GOT3 (cell line): Measurements from ENCODE around the gene HPS4.

ENCODE experiments used
- DNase-seq: peaks from one replicate; lab custom pipeline; 2025; ENCODE audit warnings: mixed read lengths; lab: John Stamatoyannopoulos, UW

Gene HPS4

GRCh38 chr22:26496456-26496855 lies 12.9 kb upstream of the HPS4 start:
- no peak for DNase-seq

- no peak for DNase-seq
These were observed 10.9 kb upstream of the HPS4 start for GRCh38 chr22:26494506-26494905.

GRCh38 chr22:26492220-26492619 lies 8.6 kb upstream of the HPS4 start:
- no peak for DNase-seq

DNA sequence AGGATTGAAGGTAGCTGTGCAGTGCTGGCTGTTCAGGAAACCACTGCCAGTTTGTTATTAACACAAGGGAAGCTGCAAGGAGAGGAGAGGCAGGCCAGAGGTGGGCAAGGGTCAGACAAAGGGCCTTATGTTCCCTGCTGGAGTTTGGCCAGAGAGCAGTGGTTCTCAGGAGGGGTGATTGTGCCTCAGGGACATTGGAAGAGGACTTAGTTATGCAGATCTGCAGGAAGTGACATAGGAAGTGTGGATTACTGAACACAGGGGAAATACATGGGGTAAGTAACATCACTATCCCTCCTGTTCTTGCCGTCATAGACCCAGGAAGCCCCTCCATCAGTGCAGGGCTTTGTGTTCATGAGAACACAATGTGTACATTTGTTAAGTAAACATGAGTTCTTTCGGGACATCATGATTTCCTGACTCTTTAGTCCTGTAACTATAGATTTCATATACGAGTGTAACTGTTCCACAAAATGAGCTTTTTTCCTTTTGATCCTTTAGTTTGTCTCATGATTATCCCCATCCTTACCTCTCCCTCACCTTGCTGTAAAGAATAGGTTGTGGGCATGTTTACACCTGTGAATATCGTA lies 6.0 kb upstream of the HPS4 start:
- no peak for DNase-seq

DNA sequence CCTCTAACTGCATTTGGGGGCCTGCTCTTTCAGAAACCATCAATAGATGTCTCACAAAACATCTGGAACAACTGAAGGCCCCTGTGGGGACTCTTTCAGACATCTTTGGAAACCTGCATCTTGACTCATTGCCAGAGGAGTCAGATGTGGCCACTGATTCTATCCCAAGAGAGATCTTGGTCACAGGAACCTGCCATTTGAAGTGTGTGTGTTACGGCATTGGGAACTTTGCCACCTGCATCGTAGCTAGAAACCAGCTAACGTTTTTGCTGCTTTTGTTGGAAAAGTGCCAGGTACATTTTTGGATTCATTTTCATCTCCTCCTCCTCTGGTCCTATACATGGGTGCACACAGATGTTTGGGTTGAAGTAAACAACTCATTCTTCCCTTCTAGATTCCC lies 4.4 kb upstream of the HPS4 start:
- no peak for DNase-seq

- no peak for DNase-seq
These were observed 2.8 kb upstream of the HPS4 start for GRCh38 chr22:26486394-26486793.

DNA sequence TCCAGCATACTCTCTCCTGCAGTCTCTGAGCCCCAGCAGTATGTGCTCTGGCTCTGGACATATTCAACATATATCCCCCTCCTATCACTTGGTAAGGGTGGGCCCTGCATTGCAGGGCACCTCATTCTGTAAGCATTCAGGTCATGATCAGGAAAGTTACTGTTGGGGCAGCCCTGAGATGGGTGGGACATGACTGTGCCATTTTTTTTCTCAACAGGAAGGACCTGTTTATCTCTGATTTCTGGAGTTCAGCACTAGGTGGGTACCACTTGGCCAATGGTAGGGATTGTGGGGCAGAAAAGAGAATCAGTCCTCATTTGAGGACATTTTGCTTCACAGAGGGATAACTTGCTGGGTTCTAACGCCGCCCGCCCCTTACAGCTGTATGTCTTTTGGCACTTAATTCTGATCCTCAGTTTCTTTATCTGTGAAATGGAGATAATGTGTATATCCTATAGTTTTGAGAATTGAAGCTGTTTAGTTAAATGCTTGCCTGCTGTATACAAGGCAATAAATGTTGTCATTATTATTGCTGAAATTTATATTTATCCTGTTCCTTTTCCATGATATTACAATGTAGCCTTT lies 2.3 kb upstream of the HPS4 start:
- no peak for DNase-seq

GRCh38 chr22:26485013-26485412 lies 1.4 kb upstream of the HPS4 start:
- DNase-seq, result no peak

DNA sequence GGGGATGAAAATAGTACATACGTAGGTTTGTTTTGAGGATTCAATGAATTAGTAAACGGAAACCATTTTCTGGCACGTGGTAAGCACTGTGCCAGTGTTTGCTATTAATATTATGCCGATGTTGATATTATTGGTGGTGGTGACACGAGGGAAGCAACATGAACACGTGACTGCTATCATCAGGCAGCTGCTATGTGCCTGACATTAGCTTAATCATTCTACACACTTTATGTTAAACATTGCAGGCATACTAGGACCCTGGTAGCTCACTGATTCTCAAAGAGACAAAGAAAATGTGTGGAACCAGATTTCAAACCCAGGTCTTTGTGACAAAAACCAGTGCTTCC lies 750 bp upstream of the HPS4 start:
- DNase-seq, result no peak

- DNase-seq, result no peak
These were observed 542 bp downstream of the HPS4 start for GRCh38 chr22:26483043-26483438.

DNA sequence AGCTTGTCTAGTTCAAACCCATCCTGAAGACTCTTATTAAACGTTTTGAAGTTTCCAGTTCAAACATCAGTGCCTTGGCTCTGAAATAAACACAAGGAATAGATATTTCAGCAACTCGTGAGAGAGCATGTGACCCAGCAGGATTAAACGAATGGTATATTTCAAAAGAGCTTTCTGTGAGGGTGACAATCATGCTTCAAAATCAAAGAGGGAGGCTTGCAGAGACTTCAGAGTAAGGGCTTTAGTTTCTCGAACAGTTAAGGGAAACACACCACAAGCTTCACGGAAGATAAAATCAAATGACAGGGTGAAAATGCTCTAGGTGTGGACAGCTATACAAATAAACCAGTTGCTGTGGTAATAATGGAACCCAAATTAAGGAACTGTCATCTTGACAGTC lies 1.4 kb downstream of the HPS4 start:
- no peak for DNase-seq

DNA sequence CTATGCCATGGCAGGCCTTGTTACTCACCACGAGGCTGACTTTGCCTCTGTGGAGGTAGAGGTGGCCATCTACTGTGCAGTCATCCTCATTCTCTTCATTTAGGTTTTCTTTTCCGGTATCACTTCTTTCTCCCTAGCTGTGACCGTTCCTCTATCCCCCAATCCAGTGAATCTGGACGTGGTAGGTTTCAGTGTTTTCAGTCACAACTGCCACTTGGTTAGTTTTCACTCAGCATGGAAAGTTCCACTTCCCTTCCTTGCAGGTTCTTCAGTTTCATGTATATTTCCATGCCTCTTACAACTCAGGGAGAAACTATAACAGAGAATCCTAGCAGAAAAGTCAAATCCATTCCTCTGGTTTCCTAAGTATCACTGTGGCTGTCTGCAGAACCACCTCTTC lies 1.9 kb downstream of the HPS4 start:
- no peak for DNase-seq

- no peak for DNase-seq
These were observed 2.4 kb downstream of the HPS4 start for GRCh38 chr22:26481112-26481693.

GRCh38 chr22:26480611-26480932 lies 3.0 kb downstream of the HPS4 start:
- DNase-seq, result no peak

GRCh38 chr22:26479792-26480610 lies 3.6 kb downstream of the HPS4 start:
- no peak for DNase-seq

DNA sequence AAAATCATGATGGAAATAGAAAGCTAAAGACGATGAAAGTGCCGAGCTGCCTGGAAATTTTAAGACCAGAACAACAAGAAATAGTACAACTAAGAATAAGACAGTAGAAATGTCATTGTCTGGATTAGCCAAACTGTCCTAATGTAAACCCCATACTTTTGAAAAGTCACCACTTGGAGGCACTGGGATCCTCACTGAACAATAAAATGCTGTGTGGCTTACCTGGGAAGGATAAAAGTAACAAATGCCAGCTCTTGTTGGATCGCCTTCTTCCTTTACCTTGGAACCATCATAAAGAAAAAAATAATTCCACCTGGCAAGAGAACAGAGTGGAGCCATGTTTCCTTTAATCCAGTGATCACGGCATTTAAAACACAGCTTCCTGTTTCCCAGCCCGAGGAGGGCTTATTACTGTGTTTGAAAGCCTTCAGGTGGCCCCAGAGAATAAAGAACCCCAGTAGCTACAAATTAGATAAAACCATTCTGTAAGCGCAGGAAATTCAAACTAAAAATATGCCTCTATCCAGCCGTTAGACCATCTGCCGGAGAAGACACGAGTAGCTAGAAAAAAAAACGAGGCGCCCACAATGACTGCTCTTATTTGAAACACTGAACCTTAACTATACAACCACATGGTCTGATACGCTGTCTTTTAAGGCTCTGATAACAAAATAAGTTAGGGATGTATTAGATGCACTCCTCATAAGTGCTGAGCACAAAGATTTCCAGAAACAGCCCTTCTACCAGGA lies 4.4 kb downstream of the HPS4 start:
- no peak for DNase-seq

- DNase-seq, result no peak
These were observed 6.2 kb downstream of the HPS4 start for GRCh38 chr22:26477341-26477731.

- DNase-seq, result no peak
These were observed 6.8 kb downstream of the HPS4 start for GRCh38 chr22:26476705-26477340.

DNA sequence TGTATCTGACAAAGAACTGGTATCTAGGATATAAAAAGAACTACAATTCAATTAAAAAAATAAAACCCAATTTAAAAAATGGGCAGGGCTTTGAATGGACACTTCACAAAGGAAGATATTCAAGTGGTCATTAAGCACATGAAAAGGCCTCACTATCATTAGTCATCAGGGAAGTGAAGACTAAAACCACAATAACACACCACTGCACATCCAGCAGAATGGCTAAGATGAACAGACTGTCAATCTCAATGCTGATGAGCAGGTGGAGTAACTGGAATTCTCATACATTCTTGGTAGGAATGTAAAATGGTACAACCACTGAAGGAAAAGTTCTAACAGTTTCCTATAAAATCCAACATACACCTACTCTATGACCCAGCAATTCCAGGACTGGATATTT lies 8.9 kb downstream of the HPS4 start:
- DNase-seq, result no peak

DNA sequence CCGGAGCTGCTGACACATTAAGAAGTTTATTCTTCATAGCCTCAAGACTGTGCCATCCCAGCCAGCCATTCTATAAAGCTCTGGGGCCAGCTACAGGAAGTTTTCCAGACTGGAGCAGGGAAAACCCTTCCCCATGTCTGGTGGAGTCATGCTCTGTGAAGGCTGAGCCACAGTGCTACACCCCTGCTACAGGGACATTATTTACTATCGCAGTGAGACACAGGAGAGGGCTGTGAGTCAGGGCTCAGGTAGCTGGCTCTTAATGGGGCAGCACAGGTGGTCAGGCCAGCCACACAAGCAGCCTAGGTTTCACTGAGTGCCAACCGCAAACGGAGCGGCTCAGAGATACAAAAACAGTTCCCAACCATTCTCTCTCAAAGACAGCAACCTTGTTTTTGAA lies 12.1 kb downstream of the HPS4 start:
- DNase-seq, result no peak

DNA sequence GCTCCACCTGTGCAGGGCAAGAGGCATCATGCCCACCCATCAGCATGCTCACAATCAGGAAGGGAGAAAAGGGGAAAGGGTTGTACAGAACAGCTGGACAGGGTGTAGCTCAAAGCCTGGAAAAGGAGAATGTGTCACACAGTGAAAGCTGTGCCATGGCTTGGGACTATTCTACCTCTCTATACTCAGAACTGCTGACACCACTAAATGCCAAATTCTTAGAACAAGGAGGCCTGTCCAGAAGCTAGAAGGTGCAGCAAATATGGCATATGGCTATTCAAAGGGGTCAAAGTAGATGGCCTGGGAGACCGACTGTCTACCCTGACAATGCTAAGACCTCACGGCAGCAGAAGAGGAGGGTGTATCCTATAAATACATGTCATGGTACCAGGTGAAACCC lies 12.8 kb downstream of the HPS4 start:
- DNase-seq, result no peak

DNA sequence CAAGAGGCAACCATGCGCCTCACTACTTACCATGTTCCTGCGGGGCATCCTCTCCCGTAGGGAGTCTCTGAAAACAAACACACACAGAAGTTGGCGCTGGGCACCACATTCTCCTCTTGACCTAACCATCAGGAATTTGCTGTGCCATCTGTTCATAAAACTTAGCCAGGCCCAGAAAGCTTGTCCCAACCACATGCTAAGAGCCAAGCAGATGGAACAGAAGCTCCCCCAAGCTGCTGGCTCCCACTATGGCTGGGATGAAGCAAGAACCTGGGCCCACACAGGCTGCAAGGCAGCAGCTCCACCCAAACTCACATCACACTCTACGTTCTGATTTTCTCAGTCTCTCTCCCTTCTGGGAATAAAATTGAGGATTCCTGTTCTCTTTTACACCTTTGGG lies 17.4 kb downstream of the HPS4 start:
- no peak for DNase-seq
